SKM-1 (cell line): Measurements from ENCODE around the gene MAP1B.

Source experiments
- DNase-seq: peaks from one replicate; lab custom pipeline; 2025; ENCODE audit not compliant: unreplicated experiment; lab: John Stamatoyannopoulos, UW

The MAP1B gene

DNA sequence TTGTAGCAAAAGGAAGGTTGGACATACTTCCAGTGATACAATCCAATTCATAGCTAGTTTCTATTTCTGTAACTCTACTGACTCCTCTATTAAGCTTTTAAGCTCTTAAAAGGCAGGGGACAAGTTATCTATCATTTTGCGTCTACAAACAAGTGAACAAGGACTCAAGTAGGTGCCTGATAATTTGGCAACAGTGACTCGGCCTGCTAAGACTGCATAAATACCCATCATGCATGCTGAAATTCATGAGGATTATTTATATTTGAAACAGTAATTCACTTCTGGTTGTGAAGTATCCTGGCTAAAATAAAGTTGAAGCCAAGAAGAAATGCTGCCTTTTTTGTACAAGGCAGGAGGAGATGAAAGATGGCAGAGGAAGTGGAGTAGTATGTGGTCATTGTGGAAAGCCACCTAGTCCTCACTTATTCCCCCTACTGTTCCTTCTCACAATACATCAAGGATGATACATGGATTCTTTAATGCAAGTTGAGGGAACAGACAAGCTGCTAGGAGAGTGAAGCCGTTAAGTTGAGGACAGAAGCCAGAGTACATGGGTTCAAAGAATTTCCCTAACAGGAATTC lies 138.8 kb downstream of the MAP1B start:
- no peak for DNase-seq

- DNase-seq, result no peak
These were observed 139.7 kb downstream of the MAP1B start for GRCh38 chr5:72246954-72247442.

DNA sequence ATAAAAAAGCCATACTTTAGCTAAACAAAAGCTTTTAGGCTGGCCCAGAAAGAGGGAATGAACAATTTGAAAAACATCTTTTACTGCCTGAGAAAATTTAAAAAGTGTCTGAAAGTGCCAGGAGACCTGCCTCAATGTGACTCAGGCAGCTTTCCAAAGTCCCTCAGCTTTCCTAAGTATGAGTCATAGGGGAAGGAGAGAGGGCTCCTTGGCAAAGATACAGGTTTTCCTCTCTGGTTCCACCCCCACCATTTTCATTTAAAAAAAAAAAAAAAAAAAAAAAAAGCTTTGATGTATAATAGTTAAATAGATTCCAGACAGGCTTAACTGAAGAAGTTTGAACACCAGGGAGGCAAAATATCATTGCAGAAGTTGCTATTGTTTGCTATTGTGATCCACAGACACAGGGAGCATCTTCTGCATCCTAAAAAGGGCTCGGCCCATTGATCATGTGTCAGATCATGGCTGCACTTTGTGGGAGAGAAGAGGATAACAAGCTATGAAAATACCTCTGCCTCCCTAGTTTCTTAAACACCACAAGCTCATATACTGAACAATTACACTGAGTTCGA lies 141.2 kb downstream of the MAP1B start:
- DNase-seq, result no peak

- DNase-seq, result no peak
These were observed 144.1 kb downstream of the MAP1B start for GRCh38 chr5:72251386-72251785.

DNA sequence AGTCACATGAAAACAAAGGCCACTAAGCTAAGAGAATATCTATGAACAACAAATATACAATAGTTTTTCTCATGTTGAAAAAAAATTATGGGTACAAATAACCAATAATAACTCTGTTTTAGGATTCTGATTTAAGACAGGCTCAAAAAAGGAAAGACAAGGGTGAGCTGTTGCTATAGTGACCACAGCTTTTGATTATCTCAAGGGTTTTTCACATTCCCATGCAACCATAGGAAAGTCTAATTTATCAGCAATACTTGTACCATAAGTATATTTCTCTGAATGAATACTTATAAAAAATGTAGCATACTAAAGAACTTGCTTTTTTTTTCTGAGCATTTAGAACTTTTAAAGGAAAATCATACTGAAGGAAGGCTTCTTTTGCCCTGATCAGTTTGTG lies 144.7 kb downstream of the MAP1B start:
- no peak for DNase-seq

GRCh38 chr5:72252574-72253155 lies 145.4 kb downstream of the MAP1B start:
- DNase-seq, result no peak

GRCh38 chr5:72255237-72255636 lies 148.0 kb downstream of the MAP1B start:
- no peak for DNase-seq

DNA sequence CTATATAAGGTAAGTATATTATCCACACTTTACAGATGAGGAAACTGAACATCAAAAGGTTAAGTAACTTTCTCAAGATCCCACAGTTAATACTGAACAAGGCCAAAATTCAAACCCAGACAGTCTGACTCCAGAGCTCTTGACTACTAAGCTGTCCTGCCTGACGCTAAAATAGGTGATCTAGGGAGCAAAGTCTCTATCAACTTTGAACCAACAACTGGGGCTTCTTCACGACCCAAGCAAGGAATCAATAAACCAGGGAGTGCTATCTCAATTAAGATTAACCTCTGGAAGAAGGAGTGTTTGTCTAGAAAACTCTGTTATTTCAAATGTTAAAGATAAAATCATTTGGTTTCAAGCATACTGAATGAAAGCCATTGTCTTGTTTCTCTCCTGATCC lies 148.4 kb downstream of the MAP1B start:
- DNase-seq, result no peak

GRCh38 chr5:72256536-72256935 lies 149.3 kb downstream of the MAP1B start:
- no peak for DNase-seq
